GM23248 (cell line): ENCODE data around the gene RIC3.

Experiments
- EZH2 ChIP-seq: fragments of 200-600 bp; sonication (generic); IDR thresholded peaks from 2 replicates; pipeline ENCODE4 v1.6.1; 2018; ENCODE audit warnings: antibody characterized with exemption, mild to moderate bottlenecking; ENCODE audit not compliant: insufficient read depth, poor library complexity, severe bottlenecking
- EZH2phosphoT487 ChIP-seq: fragments of 200-600 bp; sonication (generic); IDR thresholded peaks from 2 replicates; pipeline ENCODE4 v1.6.1; 2018; ENCODE audit warnings: antibody characterized with exemption, moderate library complexity, mild to moderate bottlenecking, low read depth; ENCODE audit not compliant: insufficient read depth

DNA sequence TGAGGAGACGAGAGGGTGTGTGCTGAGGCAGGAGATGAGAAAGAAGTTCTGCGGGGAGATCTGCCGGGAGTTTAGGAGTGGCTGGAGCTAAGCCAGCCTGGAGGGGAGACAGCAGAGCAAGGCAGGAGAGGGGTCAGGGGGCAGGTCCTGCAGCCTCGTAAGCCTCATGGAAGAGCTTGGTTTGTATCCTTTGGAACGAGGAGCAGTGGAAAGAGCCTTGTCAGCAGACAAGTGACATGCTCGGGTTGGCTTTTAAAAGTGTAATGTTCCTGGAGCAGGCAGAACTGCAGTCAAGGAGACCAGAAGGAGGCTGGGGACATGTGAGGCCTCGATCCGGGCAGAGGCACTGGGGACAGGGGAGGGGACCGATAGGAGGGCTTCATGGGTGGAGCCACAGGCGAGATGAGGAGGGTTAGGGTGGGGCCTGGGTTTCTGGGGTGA is 109.2 kb downstream of the RIC3 start:
- TF ChIP-seq EZH2 (no peak), EZH2phosphoT487 (no peak)
